SK-N-SH treated with all-trans-retinoic acid at 6 μM for 48 hours (cell line): Measurements from ENCODE around the gene PRRT3.

Source experiments
- ATAC-seq: fragments of 200-7000 bp; cut with Tn5 transposase; 3 replicates; pipeline ENCODE4 v1.9.1; 2020; ENCODE audit warnings: mild to moderate bottlenecking, moderate library complexity
- ARNTL ChIP-seq: fragments of 450-650 bp; formaldehyde crosslinking; IDR thresholded peaks from 2 replicates; pipeline ENCODE4 v1.5.0; 2020; ENCODE audit warnings: low read depth, mild to moderate bottlenecking, moderate library complexity, borderline replicate concordance
- BACH2 ChIP-seq: fragments of 250-450 bp; sonication (Bioruptor Pico); IDR thresholded peaks from 2 replicates; pipeline ENCODE4 v1.9.0; 2021; ENCODE audit warnings: mild to moderate bottlenecking, borderline replicate concordance
- CREB5 ChIP-seq: fragments of 250-450 bp; sonication (Bioruptor Pico); IDR thresholded peaks from 2 replicates; pipeline ENCODE4 v1.5.1; 2020; ENCODE audit warnings: low read depth, mild to moderate bottlenecking, moderate library complexity
- CSDC2 ChIP-seq: fragments of 250-450 bp; sonication (Bioruptor Pico); IDR thresholded peaks from 2 replicates; pipeline ENCODE4 v1.5.0; 2020; ENCODE audit warnings: mild to moderate bottlenecking, moderate library complexity
- CSRNP3 ChIP-seq: fragments of 250-450 bp; sonication (Bioruptor Pico); IDR thresholded peaks from 2 replicates; pipeline ENCODE4 v1.5.1; 2021; ENCODE audit warnings: mild to moderate bottlenecking, moderate library complexity
- ESRRG ChIP-seq: fragments of 250-450 bp; sonication (Bioruptor Pico); IDR thresholded peaks from 2 replicates; pipeline ENCODE4 v1.6.1; 2021; ENCODE audit warnings: mild to moderate bottlenecking
- GLIS3 ChIP-seq: fragments of 250-450 bp; sonication (Bioruptor Pico); IDR thresholded peaks from 2 replicates; pipeline ENCODE4 v1.5.0; 2020; ENCODE audit warnings: mild to moderate bottlenecking, moderate library complexity
- ISL1 ChIP-seq: fragments of 250-450 bp; sonication (Bioruptor Pico); IDR thresholded peaks from 2 replicates; pipeline ENCODE4 v2.1.2; 2022; ENCODE audit warnings: mild to moderate bottlenecking, moderate library complexity
- OSR1 ChIP-seq: fragments of 250-450 bp; sonication (Bioruptor Pico); IDR thresholded peaks from 2 replicates; pipeline ENCODE4 v1.8.0; 2022; ENCODE audit warnings: moderate library complexity, mild to moderate bottlenecking, inconsistent platforms
- PATZ1 ChIP-seq: fragments of 250-450 bp; sonication (Bioruptor Pico); IDR thresholded peaks from 2 replicates; pipeline ENCODE4 v1.8.0; 2020; ENCODE audit warnings: mild to moderate bottlenecking, moderate library complexity, borderline replicate concordance
- POU6F1 ChIP-seq: fragments of 250-450 bp; sonication (Bioruptor Pico); IDR thresholded peaks from 2 replicates; pipeline ENCODE4 v1.8.0; 2021; ENCODE audit warnings: low read depth, mild to moderate bottlenecking, moderate library complexity, borderline replicate concordance
- PPARA ChIP-seq: fragments of 250-450 bp; sonication (Bioruptor Pico); IDR thresholded peaks from 2 replicates; pipeline ENCODE4 v1.5.0; 2020; ENCODE audit warnings: mild to moderate bottlenecking, borderline replicate concordance
- RARB ChIP-seq: fragments of 250-450 bp; sonication (Bioruptor Pico); IDR thresholded peaks from 2 replicates; pipeline ENCODE4 v1.8.0; 2021; ENCODE audit warnings: mild to moderate bottlenecking, moderate library complexity
- SNAI2 ChIP-seq: fragments of 250-450 bp; sonication (Bioruptor Pico); IDR thresholded peaks from 2 replicates; pipeline ENCODE4 v1.5.0; 2020; ENCODE audit warnings: mild to moderate bottlenecking, moderate library complexity
- TCF4 ChIP-seq: fragments of 250-450 bp; sonication (Bioruptor Pico); IDR thresholded peaks from 2 replicates; pipeline ENCODE4 v1.8.0; 2021; ENCODE audit warnings: mild to moderate bottlenecking, moderate library complexity, borderline replicate concordance
- TOX ChIP-seq: fragments of 250-450 bp; sonication (Bioruptor Pico); IDR thresholded peaks from 2 replicates; pipeline ENCODE4 v1.8.0; 2021; ENCODE audit warnings: mild to moderate bottlenecking, moderate library complexity, borderline replicate concordance
- TSHZ2 ChIP-seq: fragments of 250-450 bp; sonication (Bioruptor Pico); IDR thresholded peaks from 2 replicates; pipeline ENCODE4 v1.5.0; 2020; ENCODE audit warnings: mild to moderate bottlenecking, moderate library complexity
- ZC3H10 ChIP-seq: fragments of 250-450 bp; sonication (Bioruptor Pico); IDR thresholded peaks from 2 replicates; pipeline ENCODE4 v1.5.1; 2021; ENCODE audit warnings: mild to moderate bottlenecking, moderate library complexity
- ZFP3 ChIP-seq: fragments of 250-450 bp; sonication (Bioruptor Pico); IDR thresholded peaks from 2 replicates; pipeline ENCODE4 v1.5.0; 2020; ENCODE audit warnings: mild to moderate bottlenecking, moderate library complexity
- ZFP30 ChIP-seq: fragments of 450-650 bp; formaldehyde crosslinking; IDR thresholded peaks from 2 replicates; pipeline ENCODE4 v1.5.0; 2022; ENCODE audit warnings: mild to moderate bottlenecking, moderate library complexity
- ZNF565 ChIP-seq: fragments of 450-650 bp; formaldehyde crosslinking; conservative IDR thresholded peaks from 2 replicates; pipeline ENCODE4 v1.5.0; 2020; ENCODE audit warnings: low read depth, mild to moderate bottlenecking, moderate library complexity
- ZNF70 ChIP-seq: fragments of 450-650 bp; formaldehyde crosslinking; IDR thresholded peaks from 2 replicates; pipeline ENCODE4 v1.5.0; 2020; ENCODE audit warnings: mild to moderate bottlenecking, moderate library complexity
- ZNF8 ChIP-seq: fragments of 450-650 bp; formaldehyde crosslinking; IDR thresholded peaks from 2 replicates; pipeline ENCODE4 v1.5.0; 2020; ENCODE audit warnings: mild to moderate bottlenecking, moderate library complexity

Gene PRRT3

GRCh38 chr3:9951126-9951525 lies 1.1 kb downstream of the PRRT3 start:
- ATAC-seq = no peak
- TF ChIP-seq RARB (CRISPR knock-in tag) (no peak), TSHZ2 (CRISPR knock-in tag) (no peak), CSRNP3 (CRISPR knock-in tag) (no peak), CREB5 (CRISPR knock-in tag) (no peak), ZNF8 (CRISPR knock-in tag) (no peak), PATZ1 (no peak), ARNTL (CRISPR knock-in tag) (no peak), ZFP30 (CRISPR knock-in tag) (no peak), ZFP3 (CRISPR knock-in tag) (no peak), TCF4 (CRISPR knock-in tag) (no peak), ISL1 (CRISPR knock-in tag) (no peak), POU6F1 (CRISPR knock-in tag) (no peak), ZC3H10 (no peak), PPARA (CRISPR knock-in tag) (no peak), CSDC2 (CRISPR knock-in tag) (no peak), OSR1 (CRISPR knock-in tag) (no peak), GLIS3 (CRISPR knock-in tag) (no peak), BACH2 (CRISPR knock-in tag) (no peak)

GRCh38 chr3:9949626-9950025 lies 2.6 kb downstream of the PRRT3 start:
- TF ChIP-seq ESRRG (CRISPR knock-in tag) (no peak), ZNF565 (no peak), PPARA (CRISPR knock-in tag) (no peak), SNAI2 (CRISPR knock-in tag) (no peak), TOX (no peak), ZNF70 (CRISPR knock-in tag) (no peak), ZFP3 (CRISPR knock-in tag) (no peak), PATZ1 (no peak), ZC3H10 (no peak), CSDC2 (CRISPR knock-in tag) (no peak), TCF4 (CRISPR knock-in tag) (no peak), TSHZ2 (CRISPR knock-in tag) (no peak), ZNF8 (CRISPR knock-in tag) (no peak), ISL1 (CRISPR knock-in tag) (no peak), BACH2 (CRISPR knock-in tag) (no peak), ARNTL (CRISPR knock-in tag) (no peak), CSRNP3 (CRISPR knock-in tag) (no peak)
- ATAC-seq = no peak
